OCI-LY1 (cell line): ENCODE data around the gene XRCC1.

Source experiments
- H2AFZ ChIP-seq: fragments of 200-600 bp; sonication (generic), shearing (Covaris generic); 2 replicates; pipeline ENCODE4 v1.6.0; 2014; ENCODE audit warnings: antibody characterized with exemption, mild to moderate bottlenecking, low read length
- H3F3A ChIP-seq: fragments of 200-600 bp; sonication (generic), shearing (Covaris generic); 2 replicates; pipeline ENCODE4 v1.6.0; 2014; ENCODE audit warnings: mild to moderate bottlenecking, antibody characterized with exemption, low read length, moderate library complexity; ENCODE audit not compliant: insufficient read depth
- H3K27ac ChIP-seq: fragments of 200-600 bp; sonication (generic); 2 replicates; pipeline ENCODE4 v1.5.1; 2014; ENCODE audit warnings: low read length, mixed run types, mild to moderate bottlenecking, low read depth; ENCODE audit not compliant: poor library complexity, severe bottlenecking
- H3K27me3 ChIP-seq: fragments of 200-600 bp; sonication (generic); 2 replicates; pipeline ENCODE4 v1.6.0; 2014; ENCODE audit warnings: antibody characterized with exemption, mild to moderate bottlenecking, low read length, moderate library complexity; ENCODE audit not compliant: insufficient read depth
- H3K36me3 ChIP-seq: fragments of 200-600 bp; sonication (generic); 2 replicates; pipeline ENCODE4 v1.6.1; 2014; ENCODE audit warnings: mild to moderate bottlenecking, antibody characterized with exemption, low read length, moderate library complexity, mixed read lengths; ENCODE audit not compliant: insufficient read depth
- H3K4me1 ChIP-seq: fragments of 200-600 bp; sonication (generic); 2 replicates; pipeline ENCODE4 v1.5.1; 2014; ENCODE audit warnings: mild to moderate bottlenecking, low read length, moderate library complexity; ENCODE audit not compliant: insufficient read depth, severe bottlenecking
- H3K4me2 ChIP-seq: fragments of 200-600 bp; sonication (generic), shearing (Covaris generic); 2 replicates; pipeline ENCODE4 v1.6.1; 2014; ENCODE audit warnings: low read length
- H3K4me3 ChIP-seq: fragments of 200-600 bp; sonication (generic); 2 replicates; pipeline ENCODE4 v1.5.1; 2014; ENCODE audit warnings: low read length, low read depth, mild to moderate bottlenecking, mixed read lengths; ENCODE audit not compliant: poor library complexity, severe bottlenecking
- H3K79me2 ChIP-seq: fragments of 200-600 bp; shearing (Covaris generic); 2 replicates; pipeline ENCODE4 v1.6.1; 2016; ENCODE audit warnings: mixed run types, low read length, mixed read lengths; ENCODE audit not compliant: insufficient read depth
- H3K9ac ChIP-seq: fragments of 200-600 bp; sonication (generic), shearing (Covaris generic); 2 replicates; pipeline ENCODE4 v1.6.1; 2014; ENCODE audit warnings: mild to moderate bottlenecking, low read length, mixed read lengths
- H3K9me2 ChIP-seq: fragments of 200-600 bp; sonication (generic), shearing (Covaris generic); 2 replicates; pipeline ENCODE4 v1.6.1; 2014; ENCODE audit warnings: low read depth, mild to moderate bottlenecking, low read length, mixed read lengths
- H3K9me3 ChIP-seq: fragments of 200-600 bp; shearing (Covaris generic); 2 replicates; pipeline ENCODE4 v1.6.1; 2014; ENCODE audit warnings: low read length, mixed read lengths
- H4K20me1 ChIP-seq: fragments of 200-600 bp; sonication (generic), shearing (Covaris generic); 2 replicates; pipeline ENCODE4 v1.6.0; 2016; ENCODE audit warnings: mild to moderate bottlenecking, low read length; ENCODE audit not compliant: insufficient read depth
- EZH2 ChIP-seq: fragments of 200-600 bp; sonication (generic), shearing (Covaris generic); IDR thresholded peaks from 2 replicates; pipeline ENCODE4 v1.8.0; 2017; ENCODE audit warnings: borderline replicate concordance, mixed run types, mild to moderate bottlenecking, antibody characterized with exemption, low read length, moderate library complexity, mixed read lengths
- TF ChIP-seq, protein P1 (sequence below): fragments of 200-600 bp; sonication (generic), shearing (Covaris generic); IDR thresholded peaks from 2 replicates; pipeline ENCODE4 v1.5.1; 2017; ENCODE audit warnings: mild to moderate bottlenecking, antibody characterized with exemption, low read length, moderate library complexity, mixed read lengths

The XRCC1 gene

DNA sequence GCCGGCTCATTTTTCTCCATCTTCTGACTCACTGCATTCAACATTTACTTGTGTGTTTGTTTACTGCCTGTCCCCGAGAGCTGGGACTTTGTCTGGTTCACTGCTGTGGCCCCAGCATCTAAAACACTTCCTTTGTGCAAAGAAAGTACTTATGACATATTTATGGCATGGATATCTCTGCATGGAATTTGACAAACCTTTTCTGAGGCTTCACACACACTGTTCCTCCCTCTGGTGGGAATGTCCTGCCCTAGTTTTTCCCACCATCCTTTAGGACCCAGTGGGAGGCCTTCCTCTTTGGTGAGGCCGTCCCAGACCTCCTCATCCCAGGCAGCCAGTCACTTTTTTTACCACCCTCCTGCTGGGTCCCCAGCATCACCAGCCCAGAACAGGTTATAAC, 35.2 kb upstream of the XRCC1 start:
- no peak overlapping the region for H2AFZ ChIP-seq
- H3K4me3 ChIP-seq: no peak overlapping the region
- no peaks in the 10 kb centered on the region for H3K4me1 ChIP-seq
- no peaks in the 10 kb centered on the region for H3K9me2 ChIP-seq
- H3K27me3 ChIP-seq: no peaks in the 10 kb centered on the region
- H4K20me1 ChIP-seq: no peaks in the 10 kb centered on the region
- H3K4me2 ChIP-seq: no peak overlapping the region
- no peak overlapping the region for H3K9ac ChIP-seq
- H3K79me2 ChIP-seq: 0 out of 2 replicates have a peak, but pooled peaks cover 6% of the 10 kb centered on the region
- no peaks in the 10 kb centered on the region for H3F3A ChIP-seq
- no peak overlapping the region for H3K27ac ChIP-seq
- TF ChIP-seq, protein P1, sequence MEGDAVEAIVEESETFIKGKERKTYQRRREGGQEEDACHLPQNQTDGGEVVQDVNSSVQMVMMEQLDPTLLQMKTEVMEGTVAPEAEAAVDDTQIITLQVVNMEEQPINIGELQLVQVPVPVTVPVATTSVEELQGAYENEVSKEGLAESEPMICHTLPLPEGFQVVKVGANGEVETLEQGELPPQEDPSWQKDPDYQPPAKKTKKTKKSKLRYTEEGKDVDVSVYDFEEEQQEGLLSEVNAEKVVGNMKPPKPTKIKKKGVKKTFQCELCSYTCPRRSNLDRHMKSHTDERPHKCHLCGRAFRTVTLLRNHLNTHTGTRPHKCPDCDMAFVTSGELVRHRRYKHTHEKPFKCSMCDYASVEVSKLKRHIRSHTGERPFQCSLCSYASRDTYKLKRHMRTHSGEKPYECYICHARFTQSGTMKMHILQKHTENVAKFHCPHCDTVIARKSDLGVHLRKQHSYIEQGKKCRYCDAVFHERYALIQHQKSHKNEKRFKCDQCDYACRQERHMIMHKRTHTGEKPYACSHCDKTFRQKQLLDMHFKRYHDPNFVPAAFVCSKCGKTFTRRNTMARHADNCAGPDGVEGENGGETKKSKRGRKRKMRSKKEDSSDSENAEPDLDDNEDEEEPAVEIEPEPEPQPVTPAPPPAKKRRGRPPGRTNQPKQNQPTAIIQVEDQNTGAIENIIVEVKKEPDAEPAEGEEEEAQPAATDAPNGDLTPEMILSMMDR: no peak
- TF ChIP-seq EZH2: no peak
- H3K9me3 ChIP-seq: no peaks in the 10 kb centered on the region
- H3K36me3 ChIP-seq: peaks cover 63% of the 10 kb centered on the region

GRCh38 chr19:43609872-43610271, 34.5 kb upstream of the XRCC1 start:
- H3K4me2 ChIP-seq: no peak overlapping the region
- H3K9ac ChIP-seq: no peak overlapping the region
- H3F3A ChIP-seq: no peaks in the 10 kb centered on the region
- no peak overlapping the region for H3K27ac ChIP-seq
- 0 out of 2 replicates have a peak, but pooled peaks cover 1% of the 10 kb centered on the region for H3K79me2 ChIP-seq
- H3K9me2 ChIP-seq: no peaks in the 10 kb centered on the region
- H3K9me3 ChIP-seq: no peaks in the 10 kb centered on the region
- H3K4me1 ChIP-seq: no peaks in the 10 kb centered on the region
- H2AFZ ChIP-seq: no peak overlapping the region
- no peaks in the 10 kb centered on the region for H3K27me3 ChIP-seq
- TF ChIP-seq EZH2: no peak
- TF ChIP-seq, protein P1: no peak
- H3K36me3 ChIP-seq: peaks cover 68% of the 10 kb centered on the region
- H3K4me3 ChIP-seq: no peak overlapping the region
- no peaks in the 10 kb centered on the region for H4K20me1 ChIP-seq

DNA sequence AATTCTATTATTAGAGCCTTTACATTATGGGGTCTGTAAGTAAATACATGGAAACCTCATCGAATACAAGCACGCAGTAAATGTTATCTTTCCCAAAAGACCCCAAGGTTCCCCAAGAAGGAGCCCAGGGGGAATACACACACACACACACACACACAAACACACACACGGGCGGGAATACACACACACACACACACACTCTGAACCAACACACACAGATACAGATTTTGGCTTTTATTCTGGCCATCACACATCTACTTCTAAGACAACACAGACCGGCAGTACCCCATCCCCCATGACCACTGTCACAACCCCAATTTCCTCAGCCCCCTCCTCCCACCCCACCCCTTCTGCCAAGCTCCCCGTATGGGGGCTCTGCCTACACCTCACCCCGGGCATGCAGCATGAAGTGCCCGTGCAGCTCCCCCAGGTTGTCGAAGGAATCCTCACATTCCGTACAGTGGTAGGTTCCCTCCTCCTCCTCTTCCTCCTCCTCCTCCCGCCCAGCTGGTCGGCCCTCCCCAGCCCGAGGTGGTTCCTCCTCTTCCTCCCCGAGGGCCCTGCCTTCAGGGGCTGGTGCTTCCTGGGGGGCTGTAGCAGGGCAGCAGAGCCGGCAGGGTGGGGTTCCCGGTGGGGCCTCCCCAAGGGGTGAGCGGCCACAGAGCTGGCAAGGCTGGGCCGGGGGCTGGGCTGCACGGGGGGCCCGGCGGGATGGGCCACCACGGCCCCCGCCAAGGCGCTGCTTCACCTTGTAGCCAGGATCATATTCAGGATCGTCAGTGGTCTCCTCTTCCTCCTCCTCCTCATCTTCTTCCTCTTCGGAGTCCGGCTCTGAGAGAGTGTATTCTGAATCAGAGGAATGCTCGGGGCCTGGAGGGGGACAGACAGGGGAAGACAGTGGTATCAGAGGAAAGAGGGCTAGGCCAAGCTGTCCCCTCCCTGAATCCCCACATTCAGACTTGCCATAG, 32.2 kb upstream of the XRCC1 start:
- Histone ChIP-seq H3K27ac (no peak overlapping the region), H3F3A (no peaks in the 10 kb centered on the region), H2AFZ (no peak overlapping the region), H3K9me3 (no peaks in the 10 kb centered on the region), H3K4me2 (no peak overlapping the region), H3K9ac (no peak overlapping the region), H4K20me1 (no peaks in the 10 kb centered on the region), H3K4me1 (no peaks in the 10 kb centered on the region), H3K9me2 (no peaks in the 10 kb centered on the region), H3K36me3 (peaks cover 57% of the 10 kb centered on the region), H3K27me3 (no peaks in the 10 kb centered on the region), H3K4me3 (no peak overlapping the region), H3K79me2 (no peaks in the 10 kb centered on the region)
- no peak for TF ChIP-seq EZH2
